Measurements from ENCODE around the gene RHCG. TPM values are rescaled to one million over a fixed set of nuclear protein-coding genes. Genes with fewer than 3 reads are reported as not detected.

Gene RHCG
- polyA plus RNA-seq, 1 experiment: not detected

- Histone ChIP-seq H3K27me3 (ENCODE audit: control insufficient read depth, insufficient read depth, low read length) (peaks cover 7% of the 10 kb centered on the region), H3K4me3 (ENCODE audit: low read depth, low read length) (no peak overlapping the region), H3K9me3 (ENCODE audit: control insufficient read depth, insufficient read depth, low read length) (no peaks in the 10 kb centered on the region), H3K27ac (ENCODE audit: low read depth, low read length) (no peak overlapping the region)
- ChIA-PET POLR2A (no interaction called here), CTCF (interaction anchor here (1.2 kb wide), 1 partner anchor 14 kb away, joined by 4 read pairs; no protein-coding TSS in a partner anchor)
- DNase-seq (ENCODE audit: low read depth, low spot score): no peak
- no peak for TF ChIP-seq CTCF (IDR thresholded peaks at IDR 0.05; ENCODE audit: low read depth, low read length)
Measured at GRCh38 chr15:89457086-89457485, 39.3 kb downstream of the RHCG start.

- POLR2A ChIA-PET: no interaction called here
- CTCF ChIA-PET: interaction anchor here (3.5 kb wide), 1 partner anchor 97 kb away, joined by 16 read pairs; no protein-coding TSS in a partner anchor
Measured at GRCh38 chr15:89455535-89455934, 40.8 kb downstream of the RHCG start.

GRCh38 chr15:89452330-89452836 lies 44.0 kb downstream of the RHCG start:
- TF ChIP-seq CTCF (IDR thresholded peaks at IDR 0.05; ENCODE audit: low read depth, low read length): no peak
- H3K27me3 ChIP-seq (ENCODE audit: control insufficient read depth, insufficient read depth, low read length): peaks cover 23% of the 10 kb centered on the region
- CTCF ChIA-PET: interaction anchor here (1.1 to 1.5 kb wide), 2 partner anchors 10 to 94 kb away, joined by 4 to 5 read pairs; no protein-coding TSS in a partner anchor

More at GRCh38 chr15:89455535-89455934, 40.8 kb downstream of the RHCG start:
- no peaks in the 10 kb centered on the region for H3K9me3 ChIP-seq (ENCODE audit: control insufficient read depth, insufficient read depth, low read length)
- TF ChIP-seq CTCF (IDR thresholded peaks at IDR 0.05; ENCODE audit: low read depth, low read length): no peak
- no peak overlapping the region for H3K4me3 ChIP-seq (ENCODE audit: low read depth, low read length)
- no peak for DNase-seq (ENCODE audit: low read depth, low spot score)
- H3K27ac ChIP-seq (ENCODE audit: low read depth, low read length): no peak overlapping the region
- H3K27me3 ChIP-seq (ENCODE audit: control insufficient read depth, insufficient read depth, low read length): peaks cover 6% of the 10 kb centered on the region

GRCh38 chr15:89451846-89452245 lies 44.5 kb downstream of the RHCG start:
- H3K27me3 ChIP-seq (ENCODE audit: control insufficient read depth, insufficient read depth, low read length): peaks cover 26% of the 10 kb centered on the region
- H3K9me3 ChIP-seq (ENCODE audit: control insufficient read depth, insufficient read depth, low read length): no peaks in the 10 kb centered on the region
- CTCF ChIA-PET: interaction anchor here (1.1 kb wide), 1 partner anchor 93 kb away, joined by 5 read pairs; no protein-coding TSS in a partner anchor
- TF ChIP-seq CTCF (IDR thresholded peaks at IDR 0.05; ENCODE audit: low read depth, low read length): no peak
- POLR2A ChIA-PET: no interaction called here
- H3K4me3 ChIP-seq (ENCODE audit: low read depth, low read length): no peak overlapping the region
- no peak for DNase-seq (ENCODE audit: low read depth, low spot score)
- no peak overlapping the region for H3K27ac ChIP-seq (ENCODE audit: low read depth, low read length)

More at GRCh38 chr15:89452330-89452836, 44.0 kb downstream of the RHCG start:
- no peak overlapping the region for H3K27ac ChIP-seq (ENCODE audit: low read depth, low read length)
- H3K4me3 ChIP-seq (ENCODE audit: low read depth, low read length): no peak overlapping the region
- POLR2A ChIA-PET: no interaction called here
- no peak for DNase-seq (ENCODE audit: low read depth, low spot score)
- H3K9me3 ChIP-seq (ENCODE audit: control insufficient read depth, insufficient read depth, low read length): no peaks in the 10 kb centered on the region

GRCh38 chr15:89450076-89451006 lies 46.0 kb downstream of the RHCG start:
- Histone ChIP-seq H3K27me3 (ENCODE audit: control insufficient read depth, insufficient read depth, low read length) (peaks cover 39% of the 10 kb centered on the region), H3K4me3 (ENCODE audit: low read depth, low read length) (no peak overlapping the region), H3K9me3 (ENCODE audit: control insufficient read depth, insufficient read depth, low read length) (no peaks in the 10 kb centered on the region), H3K27ac (ENCODE audit: low read depth, low read length) (no peak overlapping the region)
- TF ChIP-seq CTCF (IDR thresholded peaks at IDR 0.05; ENCODE audit: low read depth, low read length): no peak
- no peak for DNase-seq (ENCODE audit: low read depth, low spot score)
- POLR2A ChIA-PET: no interaction called here
- CTCF ChIA-PET: interaction anchor here (1.0 kb wide), 1 partner anchor 91 kb away, joined by 3 read pairs; no protein-coding TSS in a partner anchor
